Measurements from ENCODE around the gene TMEM132E. TPM values are rescaled to one million over a fixed set of nuclear protein-coding genes. Genes with fewer than 3 reads are reported as not detected.

The TMEM132E gene
- total and polyA plus RNA-seq, 2 of the 4 experiments (the other 2 are of a cell fraction) = not detected

DNA sequence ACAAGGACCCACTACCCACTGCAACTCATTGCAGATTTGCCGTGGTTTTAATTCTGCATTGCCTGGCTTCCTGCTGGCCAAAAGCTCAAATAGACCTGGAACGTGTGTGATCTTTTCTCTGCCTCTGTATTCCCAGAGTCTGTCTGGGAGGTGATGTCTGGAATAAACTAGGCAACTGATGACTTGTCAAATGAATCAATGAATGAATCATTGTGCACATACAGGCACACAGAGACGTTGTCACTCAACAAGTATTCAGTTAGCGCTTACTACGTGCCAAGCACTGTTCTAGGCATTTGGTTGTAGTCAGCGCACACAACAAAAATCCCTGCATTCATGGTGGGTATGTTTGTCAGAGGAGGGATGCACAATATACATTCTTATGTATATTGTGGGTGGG is 8.9 kb downstream of the TMEM132E start:
- CTCF ChIA-PET = no interaction called here
- H3K9ac ChIP-seq (ENCODE audit: low read depth, low read length) = no peak overlapping the region
- H4K5ac ChIP-seq (ENCODE audit: low read depth, low read length) = no peak overlapping the region
- H4K91ac ChIP-seq (ENCODE audit: insufficient read depth, low read depth, low read length) = no peak overlapping the region
- H2AFZ ChIP-seq (replicated peaks; ENCODE audit: low read length, poor library complexity) = no peak overlapping the region
- no peak overlapping the region for H2BK5ac ChIP-seq (ENCODE audit: low read depth, low read length, poor library complexity, severe bottlenecking)
- H2BK15ac ChIP-seq (ENCODE audit: low read depth, low read length) = no peak overlapping the region
- H3K4ac ChIP-seq (ENCODE audit: low read depth, low read length) = no peak overlapping the region
- H3K4me3 ChIP-seq (ENCODE audit: insufficient read depth, low read depth, low read length) = no peak overlapping the region
- no peak overlapping the region for H3K23ac ChIP-seq (ENCODE audit: low read depth, low read length)
- WGBS, 2 experiments (ENCODE audit: extremely low coverage in 2 of 2, insufficient read length in 1 of 2) = no CpG with 5 or more reads among the region's 6 CpGs
- no peaks in the 10 kb centered on the region for H3K9me3 ChIP-seq (ENCODE audit: control insufficient read depth, insufficient read depth, low read length)
- H3K27me3 ChIP-seq (ENCODE audit: control insufficient read depth, insufficient read depth, low read length) = peaks cover 27% of the 10 kb centered on the region
- H3K4me2 ChIP-seq (ENCODE audit: low read depth, low read length) = no peak overlapping the region
- POLR2A ChIA-PET (ENCODE audit: unreplicated experiment) = no interaction called here
- no peak overlapping the region for H2BK20ac ChIP-seq (ENCODE audit: low read depth, low read length)
- H2AK5ac ChIP-seq (ENCODE audit: low read depth, low read length) = no peak overlapping the region
- H4K8ac ChIP-seq (ENCODE audit: low read depth in 2 of 2, low read length in 2 of 2) = no peak overlapping the region
- ATAC-seq (ENCODE audit: low read depth) = no peak
- no TSS peak for BruUV-seq (replicated peaks)
- no peaks in the 10 kb centered on the region for H3K36me3 ChIP-seq (ENCODE audit: control insufficient read depth, insufficient read depth, low read length)
- no peak overlapping the region for H3K27ac ChIP-seq (ENCODE audit: insufficient read depth, low read length)
- H3K4me1 ChIP-seq (ENCODE audit: control insufficient read depth, insufficient read depth, low read length) = no peaks in the 10 kb centered on the region
- no peaks in the 10 kb centered on the region for H3K9me1 ChIP-seq (ENCODE audit: insufficient read depth, low read length)
- TF ChIP-seq, protein P1, sequence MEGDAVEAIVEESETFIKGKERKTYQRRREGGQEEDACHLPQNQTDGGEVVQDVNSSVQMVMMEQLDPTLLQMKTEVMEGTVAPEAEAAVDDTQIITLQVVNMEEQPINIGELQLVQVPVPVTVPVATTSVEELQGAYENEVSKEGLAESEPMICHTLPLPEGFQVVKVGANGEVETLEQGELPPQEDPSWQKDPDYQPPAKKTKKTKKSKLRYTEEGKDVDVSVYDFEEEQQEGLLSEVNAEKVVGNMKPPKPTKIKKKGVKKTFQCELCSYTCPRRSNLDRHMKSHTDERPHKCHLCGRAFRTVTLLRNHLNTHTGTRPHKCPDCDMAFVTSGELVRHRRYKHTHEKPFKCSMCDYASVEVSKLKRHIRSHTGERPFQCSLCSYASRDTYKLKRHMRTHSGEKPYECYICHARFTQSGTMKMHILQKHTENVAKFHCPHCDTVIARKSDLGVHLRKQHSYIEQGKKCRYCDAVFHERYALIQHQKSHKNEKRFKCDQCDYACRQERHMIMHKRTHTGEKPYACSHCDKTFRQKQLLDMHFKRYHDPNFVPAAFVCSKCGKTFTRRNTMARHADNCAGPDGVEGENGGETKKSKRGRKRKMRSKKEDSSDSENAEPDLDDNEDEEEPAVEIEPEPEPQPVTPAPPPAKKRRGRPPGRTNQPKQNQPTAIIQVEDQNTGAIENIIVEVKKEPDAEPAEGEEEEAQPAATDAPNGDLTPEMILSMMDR (conservative IDR thresholded peaks at IDR 0.05; ENCODE audit: low read depth, low read length) = no peak
- no peak for TF ChIP-seq BHLHE40 (IDR thresholded peaks at IDR 0.05; ENCODE audit: low read depth, low read length)
- TF ChIP-seq, protein P2, sequence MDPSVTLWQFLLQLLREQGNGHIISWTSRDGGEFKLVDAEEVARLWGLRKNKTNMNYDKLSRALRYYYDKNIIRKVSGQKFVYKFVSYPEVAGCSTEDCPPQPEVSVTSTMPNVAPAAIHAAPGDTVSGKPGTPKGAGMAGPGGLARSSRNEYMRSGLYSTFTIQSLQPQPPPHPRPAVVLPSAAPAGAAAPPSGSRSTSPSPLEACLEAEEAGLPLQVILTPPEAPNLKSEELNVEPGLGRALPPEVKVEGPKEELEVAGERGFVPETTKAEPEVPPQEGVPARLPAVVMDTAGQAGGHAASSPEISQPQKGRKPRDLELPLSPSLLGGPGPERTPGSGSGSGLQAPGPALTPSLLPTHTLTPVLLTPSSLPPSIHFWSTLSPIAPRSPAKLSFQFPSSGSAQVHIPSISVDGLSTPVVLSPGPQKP (IDR thresholded peaks at IDR 0.05; ENCODE audit: borderline replicate concordance, low read depth, low read length) = no peak
- TF ChIP-seq MXI1 (IDR thresholded peaks at IDR 0.05; ENCODE audit: borderline replicate concordance, low read depth, low read length) = no peak
- TF ChIP-seq CHD1 (IDR thresholded peaks at IDR 0.05; ENCODE audit: low read depth, low read length) = no peak
- TF ChIP-seq MAZ (IDR thresholded peaks at IDR 0.05; ENCODE audit: borderline replicate concordance, low read depth, low read length) = no peak
- no peak for TF ChIP-seq FOS (IDR thresholded peaks at IDR 0.05; ENCODE audit: low read depth, low read length)
- TF ChIP-seq, protein P3, sequence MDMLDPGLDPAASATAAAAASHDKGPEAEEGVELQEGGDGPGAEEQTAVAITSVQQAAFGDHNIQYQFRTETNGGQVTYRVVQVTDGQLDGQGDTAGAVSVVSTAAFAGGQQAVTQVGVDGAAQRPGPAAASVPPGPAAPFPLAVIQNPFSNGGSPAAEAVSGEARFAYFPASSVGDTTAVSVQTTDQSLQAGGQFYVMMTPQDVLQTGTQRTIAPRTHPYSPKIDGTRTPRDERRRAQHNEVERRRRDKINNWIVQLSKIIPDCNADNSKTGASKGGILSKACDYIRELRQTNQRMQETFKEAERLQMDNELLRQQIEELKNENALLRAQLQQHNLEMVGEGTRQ (IDR thresholded peaks at IDR 0.05; ENCODE audit: low read depth, low read length) = no peak
- no peak for TF ChIP-seq RCOR1 (IDR thresholded peaks at IDR 0.05; ENCODE audit: insufficient replicate concordance, low read length)
- no peak for TF ChIP-seq CEBPB (IDR thresholded peaks at IDR 0.05; ENCODE audit: low read depth, low read length)
- TF ChIP-seq MAFK (IDR thresholded peaks at IDR 0.05; ENCODE audit: low read depth, low read length) = no peak
- TF ChIP-seq NFE2L2 (IDR thresholded peaks at IDR 0.05; ENCODE audit: low read depth, low read length) = no peak
- TF ChIP-seq SMC3 (IDR thresholded peaks at IDR 0.05; ENCODE audit: low read depth, low read length) = no peak
- no peak for TF ChIP-seq RAD21 (IDR thresholded peaks at IDR 0.05; ENCODE audit: low read length)
- TF ChIP-seq RFX5 (IDR thresholded peaks at IDR 0.05; ENCODE audit: low read depth, low read length) = no peak
- TF ChIP-seq POLR2A (IDR thresholded peaks at IDR 0.05; ENCODE audit: low read depth, low read length) = no peak
- in situ Hi-C loops (cut with MboI; ENCODE audit: low sequenced_read_pairs) (no loop called here), dilution Hi-C loops (cut with HindIII; ENCODE audit: low sequenced_read_pairs, unreplicated experiment) (no loop called here), intact Hi-C loops (cut with micrococcal nuclease) (no loop called here)
- no peak overlapping the region for H2AK9ac ChIP-seq (replicated peaks; ENCODE audit: low read depth, low read length, poor library complexity)
- no peak for DNase-seq
- no peaks in the 10 kb centered on the region for H4K20me1 ChIP-seq (ENCODE audit: insufficient read depth, low read length)
- H3K79me1 ChIP-seq (ENCODE audit: low read depth in 1 of 2, low read length in 2 of 2) = no peaks in the 10 kb centered on the region
- H2BK120ac ChIP-seq (ENCODE audit: low read depth, low read length) = no peak overlapping the region
- H3K14ac ChIP-seq (replicated peaks; ENCODE audit: low read depth, low read length) = no peak overlapping the region
- H3K56ac ChIP-seq (ENCODE audit: extremely low read depth, insufficient read depth, low read length) = no peak overlapping the region
- no peak overlapping the region for H3K18ac ChIP-seq (ENCODE audit: low read depth, low read length)

All from IMR-90 (cell line).